ENCODE measurements around the gene RAB13. TPM values are rescaled to one million over a fixed set of nuclear protein-coding genes. Genes with fewer than 3 reads are reported as not detected.
"Not testable (repeated sequence)": the region's sequence is repeated elsewhere in the genome, so short reads cannot be mapped to it uniquely, and the experiment has no call there.

The RAB13 gene
- total and polyA plus RNA-seq, 2 of the 13 experiments (the other 11 are each of a cell fraction or from before 2014, with no cell fraction given), result 15.9 to 24.7 TPM

- H3K27me3 ChIP-seq (ENCODE audit: control insufficient read depth in 1 of 2, insufficient read depth in 2 of 2, low read length in 2 of 2); H2AFZ ChIP-seq (ENCODE audit: low read length); DNase-seq (ENCODE audit: low spot score); H3K9ac ChIP-seq (ENCODE audit: insufficient read depth, low read depth, low read length); BruUV-seq (replicated peaks); H3K36me3 ChIP-seq (replicated peaks in 1 of 2; ENCODE audit: control insufficient read depth in 1 of 2, insufficient read depth in 2 of 2, low read length in 2 of 2); H3K4me1 ChIP-seq (ENCODE audit: insufficient read depth, low read length); FAIRE-seq; H3K79me2 ChIP-seq (ENCODE audit: insufficient read depth, low read length); in situ Hi-C loops (cut with HindIII; ENCODE audit: extremely low pct_ligation_motif_present, low pct_unique_long_range_greater_than_20kb); H3K27ac ChIP-seq (ENCODE audit: extremely low read length, insufficient read depth, low read length); H3K4me2 ChIP-seq (ENCODE audit: low read depth, low read length); H3K4me3 ChIP-seq (replicated peaks in 1 of 3; ENCODE audit: insufficient read depth in 1 of 3, low read depth in 2 of 3, low read length in 3 of 3); ATAC-seq; intact Hi-C loops (cut with micrococcal nuclease; ENCODE audit: unreplicated experiment); CTCF ChIA-PET (ENCODE audit: low intra/inter-chr PET ratio, low total read pairs); H4K20me1 ChIP-seq (ENCODE audit: insufficient read depth, low read length); H3K9me3 ChIP-seq (ENCODE audit: low read length); POLR2A ChIA-PET: not testable (repeated sequence)
- peak; percentile 84 for TF ChIP-seq ZBTB33 (CRISPR knock-in tag; IDR thresholded peaks at IDR 0.05)
- 77% methylated on average over 11 of the region's 14 CpGs for WGBS (ENCODE audit: low lambda C conversion rate)
Measured at GRCh38 chr1:154012543-154012942, 26.4 kb upstream of the RAB13 start.

GRCh38 chr1:154012129-154012528, 26.0 kb upstream of the RAB13 start:
- POLR2A ChIA-PET, result no interaction called here
- 34% methylated on average over 1 of the region's 1 CpG for WGBS (ENCODE audit: low lambda C conversion rate)
- intact Hi-C loops (cut with micrococcal nuclease; ENCODE audit: unreplicated experiment), result no loop called here
- no peaks in the 10 kb centered on the region for H3K27me3 ChIP-seq (ENCODE audit: control insufficient read depth in 1 of 2, insufficient read depth in 2 of 2, low read length in 2 of 2)
- ATAC-seq (no peak), FAIRE-seq (no peak), DNase-seq (ENCODE audit: low spot score) (no peak)
- no peak overlapping the region for H3K4me2 ChIP-seq (ENCODE audit: low read depth, low read length)
- no peaks in the 10 kb centered on the region for H3K79me2 ChIP-seq (ENCODE audit: insufficient read depth, low read length)
- no peak overlapping the region for H3K9ac ChIP-seq (ENCODE audit: insufficient read depth, low read depth, low read length)
- H3K27ac ChIP-seq (ENCODE audit: extremely low read length, insufficient read depth, low read length), result no peak overlapping the region
- no peaks in the 10 kb centered on the region for H4K20me1 ChIP-seq (ENCODE audit: insufficient read depth, low read length)
- no TSS peak for BruUV-seq (replicated peaks)
- no peaks in the 10 kb centered on the region for H3K36me3 ChIP-seq (replicated peaks in 1 of 2; ENCODE audit: control insufficient read depth in 1 of 2, insufficient read depth in 2 of 2, low read length in 2 of 2)
- H3K9me3 ChIP-seq (ENCODE audit: low read length), result no peaks in the 10 kb centered on the region
- H3K4me3 ChIP-seq (replicated peaks in 1 of 3; ENCODE audit: insufficient read depth in 1 of 3, low read depth in 2 of 3, low read length in 3 of 3), result no peak overlapping the region
- CTCF ChIA-PET (ENCODE audit: low intra/inter-chr PET ratio, low total read pairs), result no interaction called here
- H2AFZ ChIP-seq (ENCODE audit: low read length), result no peak overlapping the region
- in situ Hi-C loops (cut with HindIII; ENCODE audit: extremely low pct_ligation_motif_present, low pct_unique_long_range_greater_than_20kb), result no loop called here
- no peak for TF ChIP-seq FOXK2 (IDR thresholded peaks at IDR 0.05)
- TF ChIP-seq UBTF (CRISPR knock-in tag; IDR thresholded peaks at IDR 0.05), result no peak
- no peak for TF ChIP-seq ZNF775 (CRISPR knock-in tag; IDR thresholded peaks at IDR 0.05; ENCODE audit: borderline replicate concordance)
- TF ChIP-seq AGO2 (optimal IDR thresholded peaks at IDR 0.05; ENCODE audit: low read depth, low read length), result no peak
- TF ChIP-seq NPAS2 (CRISPR knock-in tag; IDR thresholded peaks at IDR 0.05; ENCODE audit: borderline replicate concordance), result no peak
- TF ChIP-seq MLLT10 (CRISPR knock-in tag; IDR thresholded peaks at IDR 0.05), result no peak
- H3K4me1 ChIP-seq (ENCODE audit: insufficient read depth, low read length), result peaks cover 8% of the 10 kb centered on the region
